ENCODE results near the gene NECTIN4.
"Not testable (repeated sequence)": the region's sequence is repeated elsewhere in the genome, so short reads cannot be mapped to it uniquely, and the experiment has no call there.

Gene NECTIN4

DNA sequence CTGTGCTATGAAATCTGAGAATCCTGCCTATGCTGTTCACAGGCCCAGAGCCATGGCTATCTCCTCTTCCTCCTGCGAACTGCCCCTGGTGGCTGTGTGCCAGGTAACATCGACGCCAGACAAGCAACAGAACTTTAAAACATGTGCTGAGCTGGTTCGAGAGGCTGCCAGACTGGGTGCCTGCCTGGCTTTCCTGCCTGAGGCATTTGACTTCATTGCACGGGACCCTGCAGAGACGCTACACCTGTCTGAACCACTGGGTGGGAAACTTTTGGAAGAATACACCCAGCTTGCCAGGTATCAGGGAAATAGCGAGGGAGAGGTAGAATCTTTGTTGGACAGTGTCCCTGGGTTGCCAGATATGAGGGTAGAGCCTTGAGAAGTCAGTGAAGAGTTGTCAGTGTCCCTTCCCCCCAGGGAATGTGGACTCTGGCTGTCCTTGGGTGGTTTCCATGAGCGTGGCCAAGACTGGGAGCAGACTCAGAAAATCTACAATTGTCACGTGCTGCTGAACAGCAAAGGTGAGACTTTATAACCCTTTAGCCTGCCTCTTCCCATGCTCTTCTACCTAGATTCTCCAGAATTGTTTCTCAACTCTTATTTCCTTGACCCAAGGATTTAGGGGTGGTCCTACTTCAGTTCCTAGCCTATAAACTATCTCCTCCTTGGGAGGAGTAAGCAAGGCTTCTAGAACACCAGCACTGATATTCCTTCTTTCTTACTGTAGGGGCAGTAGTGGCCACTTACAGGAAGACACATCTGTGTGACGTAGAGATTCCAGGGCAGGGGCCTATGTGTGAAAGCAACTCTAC is 29.9 kb upstream of the NECTIN4 start:
- Histone ChIP-seq H3K9me3 (ENCODE audit: insufficient read depth, low read length, severe bottlenecking) (no peaks in the 10 kb centered on the region), H3K4me3 (ENCODE audit: low read depth in 1 of 2, low read length in 2 of 2) (peak overlapping the region in 1 of 2 experiments; percentile 87; a peak in 2 of 4 replicates), H3K27me3 (ENCODE audit: insufficient read depth, low read length, poor library complexity) (no peaks in the 10 kb centered on the region), H3K9ac (ENCODE audit: low read depth, low read length) (peak overlapping the region; percentile 76; the same call in 1 of the 2 replicates), H4K20me1 (ENCODE audit: insufficient read depth, low read length) (peaks cover 30% of the 10 kb centered on the region), H3K36me3 (ENCODE audit: insufficient read depth, low read length) (peaks cover 63% of the 10 kb centered on the region), H3K4me1 (ENCODE audit: insufficient read depth, low read length) (peaks cover 52% of the 10 kb centered on the region), H3K27ac (ENCODE audit: low read length) (peak overlapping the region; percentile 83; the same call in 1 of the 2 replicates), H3K79me2 (ENCODE audit: insufficient read depth, low read length) (peaks cover 60% of the 10 kb centered on the region), H2AFZ (ENCODE audit: low read depth, low read length) (no peak overlapping the region), H3K4me2 (ENCODE audit: insufficient read depth, low read length) (peak overlapping the region; percentile 75)
- TF ChIP-seq EZH2 (IDR thresholded peaks at IDR 0.05; ENCODE audit: borderline replicate concordance, low read depth, low read length, severe bottlenecking), result no peak
- TF ChIP-seq, protein P1, sequence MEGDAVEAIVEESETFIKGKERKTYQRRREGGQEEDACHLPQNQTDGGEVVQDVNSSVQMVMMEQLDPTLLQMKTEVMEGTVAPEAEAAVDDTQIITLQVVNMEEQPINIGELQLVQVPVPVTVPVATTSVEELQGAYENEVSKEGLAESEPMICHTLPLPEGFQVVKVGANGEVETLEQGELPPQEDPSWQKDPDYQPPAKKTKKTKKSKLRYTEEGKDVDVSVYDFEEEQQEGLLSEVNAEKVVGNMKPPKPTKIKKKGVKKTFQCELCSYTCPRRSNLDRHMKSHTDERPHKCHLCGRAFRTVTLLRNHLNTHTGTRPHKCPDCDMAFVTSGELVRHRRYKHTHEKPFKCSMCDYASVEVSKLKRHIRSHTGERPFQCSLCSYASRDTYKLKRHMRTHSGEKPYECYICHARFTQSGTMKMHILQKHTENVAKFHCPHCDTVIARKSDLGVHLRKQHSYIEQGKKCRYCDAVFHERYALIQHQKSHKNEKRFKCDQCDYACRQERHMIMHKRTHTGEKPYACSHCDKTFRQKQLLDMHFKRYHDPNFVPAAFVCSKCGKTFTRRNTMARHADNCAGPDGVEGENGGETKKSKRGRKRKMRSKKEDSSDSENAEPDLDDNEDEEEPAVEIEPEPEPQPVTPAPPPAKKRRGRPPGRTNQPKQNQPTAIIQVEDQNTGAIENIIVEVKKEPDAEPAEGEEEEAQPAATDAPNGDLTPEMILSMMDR (IDR thresholded peaks at IDR 0.05; ENCODE audit: borderline replicate concordance, extremely low read depth, low read length, poor library complexity, severe bottlenecking), result peak; percentile 52
- ATAC-seq (ENCODE audit: insufficient read depth, low read depth) (peak; percentile 50), DNase-seq (peak; percentile 30)

DNA sequence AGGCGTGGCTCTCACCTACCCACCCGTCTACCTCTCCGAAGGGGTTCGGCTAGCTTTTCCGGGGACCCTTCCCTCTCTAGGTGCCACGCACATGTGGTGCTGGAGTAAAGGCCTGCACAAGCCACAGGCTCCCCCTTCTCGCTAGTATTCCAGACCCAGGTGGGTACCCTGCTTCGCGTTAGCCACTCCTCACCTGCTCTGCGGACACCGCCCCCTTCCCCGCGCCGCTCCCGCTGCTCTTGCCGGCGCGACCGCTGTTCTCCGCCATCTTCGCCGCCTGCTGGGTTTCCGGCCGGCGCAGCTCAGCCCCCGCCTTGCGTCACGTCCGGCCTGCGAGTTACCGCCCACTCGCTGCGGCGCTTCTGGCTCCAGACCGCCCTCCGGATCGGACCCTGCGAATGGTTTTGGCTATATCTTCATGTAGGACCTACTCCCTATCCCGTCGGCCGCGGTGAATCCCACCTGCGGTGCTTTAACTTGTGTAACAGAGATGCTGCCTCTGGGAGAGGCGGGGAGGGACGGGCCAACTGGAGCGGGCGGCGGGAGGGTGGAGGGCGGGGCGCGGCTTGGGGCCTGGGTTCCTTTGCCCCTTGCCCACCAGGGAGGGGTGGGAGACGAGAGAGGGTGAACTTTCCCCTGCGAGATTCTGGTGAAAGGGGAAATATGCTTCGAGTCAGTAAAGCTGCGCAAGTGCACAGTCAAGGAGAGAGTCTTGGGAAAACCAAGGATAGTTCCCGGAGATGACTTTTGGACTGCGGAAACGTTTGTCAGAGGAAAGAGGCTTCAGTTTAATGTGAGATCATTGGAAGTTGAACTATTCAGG is 28.6 kb upstream of the NECTIN4 start, which contains the start of the genes NIT1 and PFDN2:
Gene NIT1 (plus strand): TSS at position 347 of the 823 bp plus-strand sequence. CDS start 72 bp downstream, at position 419.
Gene PFDN2 (minus strand): TSS at position 279 of the 823 bp plus-strand sequence. CDS start 11 bp downstream, at position 268.
- peak; percentile 82 for DNase-seq
- peak within 1 kb of the TSS; percentile 75 for H3K4me2 ChIP-seq (ENCODE audit: insufficient read depth, low read length)
- peaks cover 30% of the 10 kb centered on the region; the same call in 1 of the 2 replicates for H4K20me1 ChIP-seq (ENCODE audit: insufficient read depth, low read length)
- peak; percentile 88 for ATAC-seq (ENCODE audit: insufficient read depth, low read depth)
- H3K36me3 ChIP-seq (ENCODE audit: insufficient read depth, low read length), result peaks cover 56% of the 10 kb centered on the region
- H3K9ac ChIP-seq (ENCODE audit: low read depth, low read length), result peak within 1 kb of the TSS; percentile 76
- H3K4me1 ChIP-seq (ENCODE audit: insufficient read depth, low read length), result peaks cover 64% of the 10 kb centered on the region
- H3K79me2 ChIP-seq (ENCODE audit: insufficient read depth, low read length), result peaks cover 70% of the 10 kb centered on the region
- peak within 1 kb of the TSS; percentile 88 for H2AFZ ChIP-seq (ENCODE audit: low read depth, low read length)
- peak within 1 kb of the TSS; percentile 62 to 87 for H3K4me3 ChIP-seq (ENCODE audit: low read depth in 1 of 2, low read length in 2 of 2)
- no peak for TF ChIP-seq EZH2 (IDR thresholded peaks at IDR 0.05; ENCODE audit: borderline replicate concordance, low read depth, low read length, severe bottlenecking)
- TF ChIP-seq, protein P1 (IDR thresholded peaks at IDR 0.05; ENCODE audit: borderline replicate concordance, extremely low read depth, low read length, poor library complexity, severe bottlenecking), result peak; percentile 4
- no peaks in the 10 kb centered on the region for H3K27me3 ChIP-seq (ENCODE audit: insufficient read depth, low read length, poor library complexity)
- H3K9me3 ChIP-seq (ENCODE audit: insufficient read depth, low read length, severe bottlenecking), result no peaks in the 10 kb centered on the region
- peak within 1 kb of the TSS; percentile 83 for H3K27ac ChIP-seq (ENCODE audit: low read length)

DNA sequence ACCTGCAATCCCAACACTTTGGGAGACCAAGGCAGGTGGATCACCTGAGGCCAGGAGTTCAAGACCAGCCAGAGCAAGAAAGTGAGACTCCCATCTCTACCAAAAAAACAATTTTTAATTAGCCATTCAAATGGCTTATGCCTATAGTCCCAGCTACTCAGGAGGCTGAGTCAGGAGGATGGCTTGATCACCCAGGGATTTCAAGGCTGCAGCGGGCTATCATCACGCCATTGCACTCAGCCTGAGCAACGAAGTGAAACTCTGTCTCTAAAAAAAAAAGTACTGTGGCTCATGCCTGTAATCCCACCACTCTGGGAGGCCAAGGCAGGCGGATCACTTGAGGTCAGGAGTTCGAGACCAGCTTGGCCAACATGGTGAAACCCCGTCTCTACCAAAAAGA is 26.6 kb upstream of the NECTIN4 start:
- not testable (repeated sequence) for H3K9me3 ChIP-seq (ENCODE audit: insufficient read depth, low read length, severe bottlenecking); H3K9ac ChIP-seq (ENCODE audit: low read depth, low read length); ATAC-seq (ENCODE audit: insufficient read depth, low read depth); H2AFZ ChIP-seq (ENCODE audit: low read depth, low read length); H3K27me3 ChIP-seq (ENCODE audit: insufficient read depth, low read length, poor library complexity); H3K27ac ChIP-seq (ENCODE audit: low read length); DNase-seq
- peak overlapping the region; percentile 75 for H3K4me2 ChIP-seq (ENCODE audit: insufficient read depth, low read length)
- H3K79me2 ChIP-seq (ENCODE audit: insufficient read depth, low read length), result peaks cover 88% of the 10 kb centered on the region
- H3K4me1 ChIP-seq (ENCODE audit: insufficient read depth, low read length), result peaks cover 64% of the 10 kb centered on the region
- H3K36me3 ChIP-seq (ENCODE audit: insufficient read depth, low read length), result peaks cover 43% of the 10 kb centered on the region
- peak overlapping the region in 1 of 2 experiments; percentile 87; a peak in 1 of 4 replicates for H3K4me3 ChIP-seq (ENCODE audit: low read depth in 1 of 2, low read length in 2 of 2)
- peaks cover 43% of the 10 kb centered on the region; the same call in 1 of the 2 replicates for H4K20me1 ChIP-seq (ENCODE audit: insufficient read depth, low read length)
